ENCODE data around the gene USP50.

GRCh38 chr15:50576166-50576565, 29.7 kb upstream of the USP50 start:
- TF ChIP-seq ZFX (CRISPR knock-in tag; IDR thresholded peaks at IDR 0.05; ENCODE audit: low read depth) (no peak), RBAK (CRISPR knock-in tag; IDR thresholded peaks at IDR 0.05) (no peak), ZNF614 (CRISPR knock-in tag; IDR thresholded peaks at IDR 0.05; ENCODE audit: borderline replicate concordance) (no peak), PREB (CRISPR knock-in tag; IDR thresholded peaks at IDR 0.05) (no peak), POLR2A (IDR thresholded peaks at IDR 0.05; ENCODE audit: insufficient read depth in 1 of 2, low read depth in 2 of 2, low read length in 2 of 2) (no peak)
- TF ChIP-seq, protein P1, sequence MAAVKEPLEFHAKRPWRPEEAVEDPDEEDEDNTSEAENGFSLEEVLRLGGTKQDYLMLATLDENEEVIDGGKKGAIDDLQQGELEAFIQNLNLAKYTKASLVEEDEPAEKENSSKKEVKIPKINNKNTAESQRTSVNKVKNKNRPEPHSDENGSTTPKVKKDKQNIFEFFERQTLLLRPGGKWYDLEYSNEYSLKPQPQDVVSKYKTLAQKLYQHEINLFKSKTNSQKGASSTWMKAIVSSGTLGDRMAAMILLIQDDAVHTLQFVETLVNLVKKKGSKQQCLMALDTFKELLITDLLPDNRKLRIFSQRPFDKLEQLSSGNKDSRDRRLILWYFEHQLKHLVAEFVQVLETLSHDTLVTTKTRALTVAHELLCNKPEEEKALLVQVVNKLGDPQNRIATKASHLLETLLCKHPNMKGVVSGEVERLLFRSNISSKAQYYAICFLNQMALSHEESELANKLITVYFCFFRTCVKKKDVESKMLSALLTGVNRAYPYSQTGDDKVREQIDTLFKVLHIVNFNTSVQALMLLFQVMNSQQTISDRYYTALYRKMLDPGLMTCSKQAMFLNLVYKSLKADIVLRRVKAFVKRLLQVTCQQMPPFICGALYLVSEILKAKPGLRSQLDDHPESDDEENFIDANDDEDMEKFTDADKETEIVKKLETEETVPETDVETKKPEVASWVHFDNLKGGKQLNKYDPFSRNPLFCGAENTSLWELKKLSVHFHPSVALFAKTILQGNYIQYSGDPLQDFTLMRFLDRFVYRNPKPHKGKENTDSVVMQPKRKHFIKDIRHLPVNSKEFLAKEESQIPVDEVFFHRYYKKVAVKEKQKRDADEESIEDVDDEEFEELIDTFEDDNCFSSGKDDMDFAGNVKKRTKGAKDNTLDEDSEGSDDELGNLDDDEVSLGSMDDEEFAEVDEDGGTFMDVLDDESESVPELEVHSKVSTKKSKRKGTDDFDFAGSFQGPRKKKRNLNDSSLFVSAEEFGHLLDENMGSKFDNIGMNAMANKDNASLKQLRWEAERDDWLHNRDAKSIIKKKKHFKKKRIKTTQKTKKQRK (IDR thresholded peaks at IDR 0.05; ENCODE audit: low read length): no peak
- TF ChIP-seq, protein P2, sequence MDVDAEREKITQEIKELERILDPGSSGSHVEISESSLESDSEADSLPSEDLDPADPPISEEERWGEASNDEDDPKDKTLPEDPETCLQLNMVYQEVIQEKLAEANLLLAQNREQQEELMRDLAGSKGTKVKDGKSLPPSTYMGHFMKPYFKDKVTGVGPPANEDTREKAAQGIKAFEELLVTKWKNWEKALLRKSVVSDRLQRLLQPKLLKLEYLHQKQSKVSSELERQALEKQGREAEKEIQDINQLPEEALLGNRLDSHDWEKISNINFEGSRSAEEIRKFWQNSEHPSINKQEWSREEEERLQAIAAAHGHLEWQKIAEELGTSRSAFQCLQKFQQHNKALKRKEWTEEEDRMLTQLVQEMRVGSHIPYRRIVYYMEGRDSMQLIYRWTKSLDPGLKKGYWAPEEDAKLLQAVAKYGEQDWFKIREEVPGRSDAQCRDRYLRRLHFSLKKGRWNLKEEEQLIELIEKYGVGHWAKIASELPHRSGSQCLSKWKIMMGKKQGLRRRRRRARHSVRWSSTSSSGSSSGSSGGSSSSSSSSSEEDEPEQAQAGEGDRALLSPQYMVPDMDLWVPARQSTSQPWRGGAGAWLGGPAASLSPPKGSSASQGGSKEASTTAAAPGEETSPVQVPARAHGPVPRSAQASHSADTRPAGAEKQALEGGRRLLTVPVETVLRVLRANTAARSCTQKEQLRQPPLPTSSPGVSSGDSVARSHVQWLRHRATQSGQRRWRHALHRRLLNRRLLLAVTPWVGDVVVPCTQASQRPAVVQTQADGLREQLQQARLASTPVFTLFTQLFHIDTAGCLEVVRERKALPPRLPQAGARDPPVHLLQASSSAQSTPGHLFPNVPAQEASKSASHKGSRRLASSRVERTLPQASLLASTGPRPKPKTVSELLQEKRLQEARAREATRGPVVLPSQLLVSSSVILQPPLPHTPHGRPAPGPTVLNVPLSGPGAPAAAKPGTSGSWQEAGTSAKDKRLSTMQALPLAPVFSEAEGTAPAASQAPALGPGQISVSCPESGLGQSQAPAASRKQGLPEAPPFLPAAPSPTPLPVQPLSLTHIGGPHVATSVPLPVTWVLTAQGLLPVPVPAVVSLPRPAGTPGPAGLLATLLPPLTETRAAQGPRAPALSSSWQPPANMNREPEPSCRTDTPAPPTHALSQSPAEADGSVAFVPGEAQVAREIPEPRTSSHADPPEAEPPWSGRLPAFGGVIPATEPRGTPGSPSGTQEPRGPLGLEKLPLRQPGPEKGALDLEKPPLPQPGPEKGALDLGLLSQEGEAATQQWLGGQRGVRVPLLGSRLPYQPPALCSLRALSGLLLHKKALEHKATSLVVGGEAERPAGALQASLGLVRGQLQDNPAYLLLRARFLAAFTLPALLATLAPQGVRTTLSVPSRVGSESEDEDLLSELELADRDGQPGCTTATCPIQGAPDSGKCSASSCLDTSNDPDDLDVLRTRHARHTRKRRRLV (CRISPR knock-in tag; IDR thresholded peaks at IDR 0.05): no peak
